K562 (cell line): ENCODE results near the gene RFPL1. TPM values are rescaled to one million over a fixed set of nuclear protein-coding genes. Genes with fewer than 3 reads are reported as not detected.

Experiments used
- ATAC-seq: fragments of 200-7000 bp; cut with Tn5 transposase; 3 replicates; pipeline ENCODE4 v1.9.1; 2020; ENCODE audit warnings: moderate library complexity
- BruUV-seq: library from RNA; stranded (reverse); fragments of 400-500 nt; replicated peaks from 2 replicates; lab custom pipeline; 2021; lab: Mats Ljungman, UMichigan
- CTCF ChIA-PET: fragments of 300-600 bp; formaldehyde crosslinking; extraction: SDS; loops from one replicate; lab custom pipeline; 2021; ENCODE audit warnings: low intra/inter-chr PET ratio; lab: Yijun Ruan, JAX
- POLR2A ChIA-PET: fragments of 300-600, 350-650 bp; sonication (Branson Sonifier 250); formaldehyde crosslinking; extraction: SDS; loops from one replicate; lab custom pipeline; 2021; ENCODE audit warnings: antibody characterized with exemption, inconsistent platforms; lab: Yijun Ruan, JAX
- DNase-seq, 4 experiments: peaks; one replicate each; pipeline versions ENCODE4 v3.0.0 to v3.0.0-alpha.2; 2011 to 2018; ENCODE audit warnings: low spot score in 3 of 4, mixed read lengths in 3 of 4; ENCODE audit errors: extremely low read depth in 1 of 4
- FAIRE-seq: peaks from 2 replicates; lab custom pipeline; 2011; peaks lifted over from hg19 to GRCh38; lab: Jason Lieb, UNC
- H2AFZ ChIP-seq: 2 replicates; pipeline ENCODE4 v1.6.0; 2011; ENCODE audit warnings: low read depth, low read length, control low read depth, inconsistent platforms
- H3K27ac ChIP-seq: fragments of 200-600 bp; 3 replicates; pipeline ENCODE4 v1.8.0; 2011; ENCODE audit warnings: low read depth, mild to moderate bottlenecking, control low read depth, inconsistent platforms, low read length, moderate library complexity, mixed read lengths; ENCODE audit errors: extremely low read depth
- H3K27me3 ChIP-seq, 2 experiments: fragments of 300-600 bp in 1 of 2; 2 replicates in 1 of 2; 3 replicates in 1 of 2; pipeline versions ENCODE4 v1.6.0 to v1.8.0; 2011; ENCODE audit warnings: inconsistent platforms in 2 of 2, low read length in 2 of 2, mild to moderate bottlenecking in 1 of 2, mixed read lengths in 1 of 2, moderate library complexity in 1 of 2; ENCODE audit not compliant: control insufficient read depth in 2 of 2, insufficient read depth in 2 of 2
- H3K36me3 ChIP-seq: fragments of 300-600 bp; 3 replicates; pipeline ENCODE4 v1.8.0; 2011; ENCODE audit warnings: mild to moderate bottlenecking, low read length, inconsistent platforms; ENCODE audit not compliant: control insufficient read depth, insufficient read depth
- H3K4me1 ChIP-seq, 2 experiments: fragments of 200-600 bp in 1 of 2; replicated peaks in 1 of 2; 2 replicates in 1 of 2; 3 replicates in 1 of 2; pipeline versions ENCODE4 v1.5.1 to v1.8.0; 2011; ENCODE audit warnings: inconsistent platforms in 2 of 2, low read length in 2 of 2, mild to moderate bottlenecking in 1 of 2, mixed read lengths in 1 of 2, moderate library complexity in 1 of 2; ENCODE audit not compliant: control insufficient read depth in 2 of 2, insufficient read depth in 2 of 2
- H3K4me2 ChIP-seq: 2 replicates; pipeline ENCODE4 v1.6.1; 2011; ENCODE audit warnings: low read length, control low read depth, inconsistent platforms, mixed read lengths; ENCODE audit not compliant: insufficient read depth
- H3K4me3 ChIP-seq: fragments of 200-600 bp; sonication (generic), shearing (Covaris generic); 2 replicates; pipeline ENCODE4 v1.5.1; 2016; ENCODE audit warnings: control low read depth, inconsistent platforms
- H3K79me2 ChIP-seq: fragments of 200-600 bp; 3 replicates; pipeline ENCODE4 v1.8.0; 2011; ENCODE audit warnings: low read length, inconsistent platforms; ENCODE audit not compliant: control insufficient read depth, insufficient read depth
- H3K9ac ChIP-seq, 2 experiments: 2 replicates each; pipeline versions ENCODE4 v1.6.0 to v1.6.1; 2011; ENCODE audit warnings: low read depth in 2 of 2, low read length in 2 of 2, control low read depth in 1 of 2, inconsistent platforms in 1 of 2, mild to moderate bottlenecking in 1 of 2, mixed read lengths in 1 of 2; ENCODE audit not compliant: insufficient read depth in 1 of 2
- H3K9me1 ChIP-seq: one replicate; pipeline ENCODE4 v1.6.0; 2011; ENCODE audit warnings: inconsistent platforms, mild to moderate bottlenecking, low read length, moderate library complexity; ENCODE audit not compliant: control insufficient read depth, insufficient read depth
- H3K9me3 ChIP-seq: replicated peaks from 2 replicates; pipeline ENCODE4 v1.5.1; 2011; ENCODE audit warnings: low read depth, low read length, inconsistent platforms; ENCODE audit not compliant: control insufficient read depth, insufficient read depth
- H4K20me1 ChIP-seq: replicated peaks from 2 replicates; pipeline ENCODE4 v1.6.1; 2011; ENCODE audit warnings: low read length, inconsistent platforms, mixed read lengths; ENCODE audit not compliant: control insufficient read depth, insufficient read depth
- AFF1 ChIP-seq, 2 experiments: fragments of 450-650 bp; IDR thresholded peaks; 2 replicates each; pipeline ENCODE4 v1.6.1; 2018; ENCODE audit warnings: mild to moderate bottlenecking in 2 of 2, low read depth in 1 of 2; ENCODE audit not compliant: partially characterized antibody in 2 of 2
- CCNT2 ChIP-seq: IDR thresholded peaks from 2 replicates; pipeline ENCODE4 v1.6.1; 2011; ENCODE audit warnings: borderline replicate concordance, low read depth, mild to moderate bottlenecking, moderate library complexity, mixed read lengths, low read length; ENCODE audit not compliant: insufficient read length; ENCODE audit errors: extremely low read depth
- REST ChIP-seq, 2 experiments: fragments of 450-650 bp; formaldehyde crosslinking in 1 of 2; IDR thresholded peaks; 2 replicates each; pipeline versions ENCODE4 v1.4.0 to v1.6.1; 2014 to 2020; ENCODE audit warnings: mild to moderate bottlenecking in 2 of 2, borderline replicate concordance in 1 of 2, low read depth in 1 of 2
- ZNF224 ChIP-seq: sonication (generic); formaldehyde crosslinking; IDR thresholded peaks from 2 replicates; pipeline ENCODE4 v1.8.0; 2022; ENCODE audit warnings: mild to moderate bottlenecking, missing genetic modification reagents
- WGBS: fragments of 100-300 bp; shearing (Covaris generic); methylation state at CpG from one replicate; pipeline ENCODE4 v1.1.6; 2016; ENCODE audit warnings: low coverage, mixed read lengths; ENCODE audit not compliant: insufficient coverage; ENCODE audit errors: missing lambda C conversion rate; 5-methylcytosine and 5-hydroxymethylcytosine counted together
- in situ Hi-C: fragments of 300-500 bp; cut with MboI; formaldehyde crosslinking; loops from 4 replicates; pipeline ENCODE4 v1.15.0; 2018; ENCODE audit warnings: inconsistent platforms, mixed read lengths
- intact Hi-C: fragments of 100-400 bp; cut with micrococcal nuclease; formaldehyde crosslinking; loops from 2 replicates; pipeline ENCODE4 v1.14.2; 2022
- polyA plus RNA-seq, 8 experiments: library from polyadenylated mRNA; depleted of rRNA in 4 of 8; stranded (reverse) in 5 of 8; unstranded in 3 of 8; fragments of >200 nt; fragmentation: Nextera tagmentation in 2 of 8; fragmentation: Illumina TruSeq in 1 of 8; extraction: Ambion mirVana in 2 of 8; extraction: Trizol in 1 of 8; gene quantifications; 2 replicates each; pipeline versions ENCODE4 v1.2.1 to v1.2.3, GENCODE V29; 2011 to 2014; ENCODE audit warnings: inconsistent platforms in 1 of 8, missing spikeins in 1 of 8
- total RNA-seq, 7 experiments: library from RNA; depleted of rRNA in 6 of 7; stranded (reverse); fragments of >200 nt in 6 of 7; fragmentation: Illumina TruSeq in 2 of 7; extraction: Trizol in 2 of 7; gene quantifications; 2 replicates each; pipeline versions ENCODE4 v1.2.1 to v1.2.3, GENCODE V29; 2011 to 2021; ENCODE audit warnings: low replicate concordance in 1 of 7

RFPL1 gene
- total and polyA plus RNA-seq, 9 of the 15 experiments (the other 6 are each of a cell fraction or from before 2014, with no cell fraction given) = not detected

DNA sequence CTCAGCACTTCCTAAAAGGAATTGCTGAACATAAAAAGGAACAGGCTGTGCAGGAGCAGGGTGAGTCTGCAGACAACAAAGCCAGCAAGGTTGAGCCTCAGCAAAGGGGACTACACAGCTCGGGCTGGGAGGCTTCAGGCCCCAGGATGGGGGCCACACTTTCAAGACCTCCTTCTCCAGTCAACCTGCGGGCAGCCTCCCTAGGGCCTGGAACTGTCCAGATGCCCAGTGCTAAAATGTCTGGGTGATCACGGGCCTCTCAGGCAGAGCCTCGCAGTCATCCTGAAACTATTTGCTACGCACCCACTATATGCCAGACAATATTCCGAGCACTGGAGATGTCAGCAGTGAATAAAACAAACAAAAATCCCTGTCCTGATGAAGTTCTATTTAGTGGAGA is 37.7 kb downstream of the RFPL1 start:
- WGBS = 56% methylated on average over 5 of the region's 6 CpGs
- H2AFZ ChIP-seq = no peak overlapping the region
- no TSS peak for BruUV-seq
- peaks cover 19% of the 10 kb centered on the region; the same call in 1 of the 2 replicates for H4K20me1 ChIP-seq
- ATAC-seq (no peak), FAIRE-seq (no peak), DNase-seq (no peak)
- H3K79me2 ChIP-seq = peaks cover 24% of the 10 kb centered on the region
- no peaks in the 10 kb centered on the region for H3K9me3 ChIP-seq
- no peak overlapping the region for H3K9ac ChIP-seq
- H3K4me3 ChIP-seq = no peak overlapping the region
- no peak for TF ChIP-seq CCNT2
- TF ChIP-seq ZNF224 (CRISPR knock-in tag) = no peak
- TF ChIP-seq AFF1 (IDR thresholded peaks at IDR 0.05; ENCODE audit: low read depth in 1 of 2, partially characterized antibody in 2 of 2) = no peak
- TF ChIP-seq REST (IDR thresholded peaks at IDR 0.05; ENCODE audit: borderline replicate concordance) = peak; percentile 72
- no peak for TF ChIP-seq REST (CRISPR knock-in tag; IDR thresholded peaks at IDR 0.05; ENCODE audit: low read depth)
- no peak overlapping the region for H3K27ac ChIP-seq
- peaks cover 9% of the 10 kb centered on the region; the same call in 1 of the 3 replicates for H3K36me3 ChIP-seq
- peaks cover 14 to 35% of the 10 kb centered on the region in 2 experiments; a peak in 4 of 5 replicates for H3K4me1 ChIP-seq
- intact Hi-C loops (no loop called here), in situ Hi-C loops (no loop called here)
- H3K9me1 ChIP-seq = peaks cover 10% of the 10 kb centered on the region
- CTCF ChIA-PET = no interaction called here
- no peak overlapping the region for H3K4me2 ChIP-seq
- POLR2A ChIA-PET = interaction anchor here (0.9 kb wide), 1 partner anchor 18 kb away, joined by 3 read pairs; no protein-coding TSS in a partner anchor
- no peaks in the 10 kb centered on the region for H3K27me3 ChIP-seq
